GM21526 (cell line): ENCODE measurements around the gene TP53BP1.
A peak's percentile ranks its signal among the peaks of the same experiment; 100 is the strongest.
"Not testable (repeated sequence)": the region's sequence is repeated elsewhere in the genome, so short reads cannot be mapped to it uniquely, and the experiment has no call there.

Source experiments
- ATAC-seq: cut with Tn5 transposase; IDR thresholded peaks from one replicate; pipeline ENCODE4 v1.9.1; 2021; ENCODE audit warnings: moderate library complexity; ENCODE audit not compliant: unreplicated experiment, low FRiP score

Gene TP53BP1, protein sequence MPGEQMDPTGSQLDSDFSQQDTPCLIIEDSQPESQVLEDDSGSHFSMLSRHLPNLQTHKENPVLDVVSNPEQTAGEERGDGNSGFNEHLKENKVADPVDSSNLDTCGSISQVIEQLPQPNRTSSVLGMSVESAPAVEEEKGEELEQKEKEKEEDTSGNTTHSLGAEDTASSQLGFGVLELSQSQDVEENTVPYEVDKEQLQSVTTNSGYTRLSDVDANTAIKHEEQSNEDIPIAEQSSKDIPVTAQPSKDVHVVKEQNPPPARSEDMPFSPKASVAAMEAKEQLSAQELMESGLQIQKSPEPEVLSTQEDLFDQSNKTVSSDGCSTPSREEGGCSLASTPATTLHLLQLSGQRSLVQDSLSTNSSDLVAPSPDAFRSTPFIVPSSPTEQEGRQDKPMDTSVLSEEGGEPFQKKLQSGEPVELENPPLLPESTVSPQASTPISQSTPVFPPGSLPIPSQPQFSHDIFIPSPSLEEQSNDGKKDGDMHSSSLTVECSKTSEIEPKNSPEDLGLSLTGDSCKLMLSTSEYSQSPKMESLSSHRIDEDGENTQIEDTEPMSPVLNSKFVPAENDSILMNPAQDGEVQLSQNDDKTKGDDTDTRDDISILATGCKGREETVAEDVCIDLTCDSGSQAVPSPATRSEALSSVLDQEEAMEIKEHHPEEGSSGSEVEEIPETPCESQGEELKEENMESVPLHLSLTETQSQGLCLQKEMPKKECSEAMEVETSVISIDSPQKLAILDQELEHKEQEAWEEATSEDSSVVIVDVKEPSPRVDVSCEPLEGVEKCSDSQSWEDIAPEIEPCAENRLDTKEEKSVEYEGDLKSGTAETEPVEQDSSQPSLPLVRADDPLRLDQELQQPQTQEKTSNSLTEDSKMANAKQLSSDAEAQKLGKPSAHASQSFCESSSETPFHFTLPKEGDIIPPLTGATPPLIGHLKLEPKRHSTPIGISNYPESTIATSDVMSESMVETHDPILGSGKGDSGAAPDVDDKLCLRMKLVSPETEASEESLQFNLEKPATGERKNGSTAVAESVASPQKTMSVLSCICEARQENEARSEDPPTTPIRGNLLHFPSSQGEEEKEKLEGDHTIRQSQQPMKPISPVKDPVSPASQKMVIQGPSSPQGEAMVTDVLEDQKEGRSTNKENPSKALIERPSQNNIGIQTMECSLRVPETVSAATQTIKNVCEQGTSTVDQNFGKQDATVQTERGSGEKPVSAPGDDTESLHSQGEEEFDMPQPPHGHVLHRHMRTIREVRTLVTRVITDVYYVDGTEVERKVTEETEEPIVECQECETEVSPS (N-terminal part only)

DNA sequence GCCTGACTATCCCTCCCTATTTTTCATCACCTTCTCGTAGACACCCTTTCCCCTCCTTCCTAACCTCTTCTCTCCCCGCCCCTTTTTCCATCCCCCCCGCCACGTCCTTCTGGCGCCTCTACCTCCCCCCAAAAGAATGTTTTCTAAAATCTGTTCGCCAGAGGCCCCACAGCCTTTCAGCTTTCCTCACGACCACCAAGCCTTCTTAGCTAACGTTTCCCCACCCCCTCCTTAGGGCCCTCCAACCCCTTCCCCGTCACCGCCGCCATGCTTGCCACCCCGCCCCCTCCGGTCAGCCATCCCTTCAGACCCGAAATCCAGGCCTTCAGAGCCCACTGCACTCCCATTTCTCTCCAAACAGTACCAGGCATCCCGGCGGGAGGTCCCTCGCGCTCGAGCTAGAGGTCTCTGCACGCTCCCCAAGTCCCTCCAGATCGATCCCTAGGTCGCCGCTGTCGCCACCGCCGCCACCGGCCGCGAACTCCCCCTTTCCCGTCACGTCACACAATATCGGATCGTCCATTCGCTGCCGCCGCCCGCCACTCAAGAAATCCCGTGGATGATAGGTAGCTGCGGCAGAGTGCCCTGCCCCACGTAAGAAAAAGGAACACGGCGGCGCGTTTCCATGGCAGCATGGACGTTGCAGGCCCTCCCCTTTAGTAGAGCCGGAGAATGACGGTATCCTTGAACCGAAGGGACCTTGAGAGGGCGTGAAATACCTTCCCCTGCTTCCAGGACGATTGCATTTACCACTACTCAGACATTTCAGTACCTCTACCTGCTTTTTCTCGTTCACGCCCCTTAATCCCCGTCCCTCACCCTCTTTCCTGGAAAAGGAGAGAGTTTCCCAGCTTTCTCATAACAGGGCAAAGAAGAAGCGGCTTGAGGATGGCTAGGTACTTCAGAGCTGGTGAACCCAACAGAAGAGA lies at the start of gene TP53BP1:
Gene TP53BP1, minus strand, starts transcription at position 484 of the 929 bp plus-strand sequence. Its CDS starts 113 bp downstream, at position 371.
- peak; percentile 94 for ATAC-seq

DNA sequence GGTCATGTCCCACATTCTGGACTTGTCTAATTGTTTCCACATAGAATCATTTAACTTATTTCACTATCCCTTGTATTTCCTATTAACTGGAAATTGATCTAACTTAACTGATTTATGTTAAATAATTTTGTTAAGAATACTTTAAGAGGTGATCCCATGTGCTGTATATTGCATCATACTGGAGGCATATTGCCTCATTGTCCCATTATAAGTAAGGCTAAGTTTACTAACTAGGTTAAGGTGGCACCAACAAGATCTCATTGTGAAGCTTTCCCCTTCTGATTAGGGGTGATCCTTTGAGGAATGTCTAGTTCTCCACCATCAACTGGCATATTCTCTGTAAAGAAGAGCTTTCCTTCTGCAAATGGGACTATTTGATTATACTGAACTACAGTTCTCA lies 48.8 kb upstream of the TP53BP1 start:
- no peak for ATAC-seq

DNA sequence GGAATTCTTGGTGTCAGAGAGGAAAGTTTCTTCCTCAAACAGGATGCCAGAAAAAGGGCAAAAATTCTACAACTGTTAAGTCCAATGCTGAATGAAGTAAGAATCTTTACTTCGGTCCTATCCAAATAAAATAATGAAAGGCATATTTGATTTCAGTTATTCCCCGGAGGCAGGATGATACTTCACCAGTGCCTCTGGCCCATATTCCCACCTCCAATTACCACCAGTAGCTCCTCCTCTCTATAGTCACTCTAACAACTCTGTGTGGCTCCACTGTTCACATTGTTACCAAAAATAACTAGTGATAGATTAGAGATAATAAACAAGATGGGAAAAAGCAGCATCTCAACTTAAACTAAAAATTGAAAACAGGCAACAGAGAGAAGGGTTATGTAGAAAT lies 45.1 kb upstream of the TP53BP1 start:
- ATAC-seq, result no peak

DNA sequence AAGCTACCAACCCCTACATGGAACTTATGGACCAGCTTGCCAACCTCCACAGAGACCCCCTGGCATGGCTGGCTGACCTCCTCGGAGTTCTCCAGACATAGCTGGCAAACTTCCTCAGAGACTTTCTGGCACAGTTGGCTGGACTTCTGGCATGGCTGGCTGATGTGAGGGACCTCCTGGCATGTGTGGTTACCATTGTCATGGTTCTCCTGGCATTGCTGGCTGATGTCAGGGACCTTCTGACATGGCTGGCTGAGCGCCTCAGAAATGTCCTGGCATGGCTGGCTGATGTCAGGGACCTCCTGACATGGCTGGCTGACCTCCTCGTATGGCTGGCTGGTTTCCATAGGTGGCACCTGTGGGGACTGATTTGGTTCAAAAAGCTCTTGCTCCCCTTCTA lies 41.9 kb upstream of the TP53BP1 start:
- ATAC-seq, result no peak

DNA sequence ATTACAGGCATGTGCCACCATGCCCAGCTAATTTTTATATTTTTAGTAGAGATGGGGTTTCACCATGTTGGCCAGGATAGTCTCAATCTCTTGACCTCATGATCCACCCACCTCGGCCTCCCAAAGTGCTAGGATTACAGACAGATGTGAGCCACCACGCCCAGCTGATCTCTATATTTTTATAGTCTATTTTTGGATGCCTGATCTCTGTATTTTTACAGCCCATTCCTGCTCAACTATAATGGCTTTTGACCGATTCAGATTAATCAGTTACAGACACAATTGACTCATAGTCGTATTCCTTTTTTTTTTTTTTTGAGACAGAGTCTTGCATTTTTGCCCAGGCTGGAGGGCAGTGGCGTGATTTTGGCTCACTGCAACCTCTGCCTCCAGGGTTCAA lies 39.9 kb upstream of the TP53BP1 start:
- not testable (repeated sequence) for ATAC-seq

DNA sequence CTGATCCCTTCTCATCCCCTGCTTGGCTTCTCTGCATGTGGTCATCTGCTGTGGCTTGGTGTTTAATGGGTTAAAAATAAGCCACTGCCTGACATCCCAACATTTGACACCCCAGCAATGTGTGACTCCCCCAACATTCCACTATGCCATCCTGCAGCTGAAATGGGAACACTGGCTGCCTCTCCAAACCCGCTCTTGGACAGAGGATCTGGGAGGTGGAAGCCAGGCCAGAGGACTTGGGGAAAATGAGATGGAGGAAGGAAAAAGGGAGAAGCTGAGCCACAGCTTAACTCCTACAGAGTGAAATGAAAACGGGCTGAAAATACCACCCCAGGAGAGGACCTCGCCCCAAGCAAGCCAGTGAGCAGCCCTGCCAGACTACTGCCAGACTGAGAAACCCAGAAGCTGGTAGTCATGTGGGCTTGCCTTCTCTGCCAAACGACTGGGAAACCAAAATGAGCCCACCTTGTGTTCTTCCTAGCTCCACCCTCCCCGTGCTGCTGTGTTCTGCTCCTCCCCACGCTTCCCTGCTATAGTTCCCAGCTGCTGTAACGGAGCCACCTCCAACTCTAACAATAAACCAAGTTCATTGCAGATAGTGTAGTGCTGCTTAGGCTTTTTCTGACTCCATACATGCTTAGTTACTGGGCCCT lies 38.2 kb upstream of the TP53BP1 start:
- no peak for ATAC-seq

DNA sequence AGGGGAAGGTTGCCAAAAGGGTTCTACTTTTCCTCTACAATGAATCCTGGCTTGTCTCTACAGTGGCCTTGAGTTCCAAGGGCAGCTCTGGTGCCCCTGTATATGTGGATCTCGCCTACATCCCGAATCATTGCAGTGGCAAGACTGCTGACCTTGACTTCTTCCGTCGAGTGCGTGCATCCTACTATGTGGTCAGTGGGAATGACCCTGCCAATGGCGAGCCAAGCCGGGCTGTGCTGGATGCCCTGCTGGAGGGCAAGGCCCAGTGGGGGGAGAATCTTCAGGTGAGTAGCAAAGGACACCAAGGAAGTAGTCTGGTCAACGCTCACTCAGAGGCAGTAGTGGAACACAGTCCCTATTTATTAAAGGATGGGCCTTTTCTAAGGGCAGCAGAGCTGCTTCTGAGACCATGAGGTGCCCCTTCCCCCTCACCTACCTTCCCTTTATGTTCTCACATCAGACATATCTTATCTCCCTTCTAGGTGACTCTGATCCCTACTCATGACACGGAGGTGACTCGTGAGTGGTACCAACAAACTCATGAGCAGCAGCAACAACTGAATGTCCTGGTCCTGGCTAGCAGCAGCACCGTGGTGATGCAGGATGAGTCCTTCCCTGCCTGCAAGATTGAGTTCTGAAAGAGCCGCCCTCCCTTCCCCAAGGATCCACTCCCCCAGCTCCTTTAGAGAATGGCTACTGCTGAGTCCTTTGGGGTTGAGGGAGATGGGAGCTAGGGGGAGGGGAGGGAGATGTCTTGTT lies 36.8 kb upstream of the TP53BP1 start:
- ATAC-seq, result no peak

DNA sequence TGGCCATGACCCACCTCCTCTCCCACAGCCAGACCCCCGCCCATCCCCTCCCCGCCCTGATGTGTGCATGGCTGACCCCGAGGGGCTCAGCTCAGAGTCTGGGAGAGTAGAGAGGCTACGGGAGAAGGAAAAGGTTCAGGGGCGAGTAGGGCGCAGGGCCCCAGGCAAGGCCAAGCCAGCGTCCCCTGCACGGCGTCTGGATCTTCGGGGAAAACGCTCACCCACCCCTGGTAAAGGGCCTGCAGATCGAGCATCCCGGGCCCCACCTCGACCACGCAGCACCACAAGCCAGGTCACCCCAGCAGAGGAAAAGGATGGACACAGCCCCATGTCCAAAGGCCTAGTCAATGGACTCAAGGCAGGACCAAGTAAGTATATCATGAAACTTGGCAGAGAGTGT lies 36.2 kb upstream of the TP53BP1 start:
- ATAC-seq, result no peak

DNA sequence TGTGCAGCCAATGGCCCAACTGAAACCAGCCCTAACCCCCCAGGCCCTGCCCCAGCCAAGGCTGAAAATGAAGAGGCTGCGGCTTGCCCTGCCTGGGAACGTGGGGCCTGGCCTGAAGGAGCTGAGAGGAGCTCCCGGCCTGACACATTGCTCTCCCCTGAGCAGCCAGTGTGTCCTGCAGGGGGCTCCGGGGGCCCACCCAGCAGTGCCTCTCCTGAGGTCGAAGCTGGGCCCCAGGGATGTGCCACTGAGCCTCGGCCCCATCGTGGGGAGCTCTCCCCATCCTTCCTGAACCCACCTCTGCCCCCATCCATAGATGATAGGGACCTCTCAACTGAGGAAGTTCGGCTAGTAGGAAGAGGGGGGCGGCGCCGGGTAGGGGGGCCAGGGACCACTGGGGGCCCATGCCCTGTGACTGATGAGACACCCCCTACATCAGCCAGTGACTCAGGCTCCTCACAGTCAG lies 35.6 kb upstream of the TP53BP1 start:
- ATAC-seq, result no peak

DNA sequence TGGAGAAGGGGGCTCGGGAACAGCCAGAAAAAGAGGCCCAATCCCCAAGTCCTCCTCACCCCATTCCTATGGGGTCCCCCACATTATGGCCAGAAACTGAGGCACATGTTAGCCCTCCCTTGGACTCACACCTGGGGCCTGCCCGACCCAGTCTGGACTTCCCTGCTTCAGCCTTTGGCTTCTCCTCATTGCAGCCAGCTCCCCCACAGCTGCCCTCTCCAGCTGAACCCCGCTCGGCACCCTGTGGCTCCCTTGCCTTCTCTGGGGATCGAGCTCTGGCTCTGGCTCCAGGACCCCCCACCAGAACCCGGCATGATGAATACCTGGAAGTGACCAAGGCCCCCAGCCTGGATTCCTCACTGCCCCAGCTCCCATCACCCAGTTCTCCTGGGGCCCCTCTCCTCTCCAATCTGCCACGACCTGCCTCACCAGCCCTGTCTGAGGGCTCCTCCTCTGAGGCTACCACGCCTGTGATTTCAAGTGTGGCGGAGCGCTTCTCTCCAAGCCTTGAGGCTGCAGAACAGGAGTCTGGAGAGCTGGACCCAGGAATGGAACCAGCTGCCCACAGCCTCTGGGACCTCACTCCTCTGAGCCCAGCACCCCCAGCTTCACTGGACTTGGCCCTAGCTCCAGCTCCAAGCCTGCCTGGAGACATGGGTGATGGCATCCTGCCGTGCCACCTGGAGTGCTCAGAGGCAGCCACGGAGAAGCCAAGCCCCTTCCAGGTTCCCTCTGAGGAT lies 35.0 kb upstream of the TP53BP1 start:
- ATAC-seq, result no peak

DNA sequence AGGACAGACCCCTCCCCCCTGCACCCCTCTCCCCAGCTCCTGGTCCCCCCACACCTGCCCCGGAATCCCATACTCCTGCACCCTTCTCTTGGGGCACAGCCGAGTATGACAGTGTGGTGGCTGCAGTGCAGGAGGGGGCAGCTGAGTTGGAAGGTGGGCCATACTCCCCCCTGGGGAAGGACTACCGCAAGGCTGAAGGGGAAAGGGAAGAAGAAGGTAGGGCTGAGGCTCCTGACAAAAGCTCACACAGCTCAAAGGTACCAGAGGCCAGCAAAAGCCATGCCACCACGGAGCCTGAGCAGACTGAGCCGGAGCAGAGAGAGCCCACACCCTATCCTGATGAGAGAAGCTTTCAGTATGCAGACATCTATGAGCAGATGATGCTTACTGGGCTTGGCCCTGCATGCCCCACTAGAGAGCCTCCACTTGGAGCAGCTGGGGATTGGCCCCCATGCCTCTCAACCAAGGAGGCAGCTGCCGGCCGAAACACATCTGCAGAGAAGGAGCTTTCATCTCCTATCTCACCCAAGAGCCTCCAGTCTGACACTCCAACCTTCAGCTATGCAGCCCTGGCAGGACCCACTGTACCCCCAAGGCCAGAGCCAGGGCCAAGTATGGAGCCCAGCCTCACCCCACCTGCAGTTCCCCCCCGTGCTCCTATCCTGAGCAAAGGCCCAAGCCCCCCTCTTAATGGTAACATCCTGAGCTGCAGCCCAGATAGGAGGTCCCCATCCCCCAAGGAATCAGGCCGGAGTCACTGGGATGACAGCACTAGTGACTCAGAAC lies 34.3 kb upstream of the TP53BP1 start:
- no peak for ATAC-seq

DNA sequence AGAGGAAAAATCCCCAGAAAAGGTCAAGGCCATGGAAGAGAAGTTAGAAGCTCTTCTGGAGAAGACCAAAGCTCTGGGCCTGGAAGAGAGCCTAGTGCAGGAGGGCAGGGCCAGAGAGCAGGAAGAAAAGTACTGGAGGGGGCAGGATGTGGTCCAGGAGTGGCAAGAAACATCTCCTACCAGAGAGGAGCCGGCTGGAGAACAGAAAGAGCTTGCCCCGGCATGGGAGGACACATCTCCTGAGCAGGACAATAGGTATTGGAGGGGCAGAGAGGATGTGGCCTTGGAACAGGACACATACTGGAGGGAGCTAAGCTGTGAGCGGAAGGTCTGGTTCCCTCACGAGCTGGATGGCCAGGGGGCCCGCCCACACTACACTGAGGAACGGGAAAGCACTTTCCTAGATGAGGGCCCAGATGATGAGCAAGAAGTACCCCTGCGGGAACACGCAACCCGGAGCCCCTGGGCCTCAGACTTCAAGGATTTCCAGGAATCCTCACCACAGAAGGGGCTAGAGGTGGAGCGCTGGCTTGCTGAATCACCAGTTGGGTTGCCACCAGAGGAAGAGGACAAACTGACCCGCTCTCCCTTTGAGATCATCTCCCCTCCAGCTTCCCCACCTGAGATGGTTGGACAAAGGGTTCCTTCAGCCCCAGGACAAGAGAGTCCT lies 33.4 kb upstream of the TP53BP1 start:
- ATAC-seq, result no peak

DNA sequence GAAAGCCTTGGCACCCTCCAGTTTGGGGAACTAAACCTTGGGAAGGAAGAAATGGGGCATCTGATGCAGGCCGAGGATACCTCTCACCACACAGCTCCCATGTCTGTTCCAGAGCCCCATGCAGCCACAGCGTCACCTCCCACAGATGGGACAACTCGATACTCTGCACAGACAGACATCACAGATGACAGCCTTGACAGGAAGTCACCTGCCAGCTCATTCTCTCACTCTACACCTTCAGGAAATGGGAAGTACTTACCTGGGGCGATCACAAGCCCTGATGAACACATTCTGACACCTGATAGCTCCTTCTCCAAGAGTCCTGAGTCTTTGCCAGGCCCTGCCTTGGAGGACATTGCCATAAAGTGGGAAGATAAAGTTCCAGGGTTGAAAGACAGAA lies 32.2 kb upstream of the TP53BP1 start:
- ATAC-seq, result no peak

DNA sequence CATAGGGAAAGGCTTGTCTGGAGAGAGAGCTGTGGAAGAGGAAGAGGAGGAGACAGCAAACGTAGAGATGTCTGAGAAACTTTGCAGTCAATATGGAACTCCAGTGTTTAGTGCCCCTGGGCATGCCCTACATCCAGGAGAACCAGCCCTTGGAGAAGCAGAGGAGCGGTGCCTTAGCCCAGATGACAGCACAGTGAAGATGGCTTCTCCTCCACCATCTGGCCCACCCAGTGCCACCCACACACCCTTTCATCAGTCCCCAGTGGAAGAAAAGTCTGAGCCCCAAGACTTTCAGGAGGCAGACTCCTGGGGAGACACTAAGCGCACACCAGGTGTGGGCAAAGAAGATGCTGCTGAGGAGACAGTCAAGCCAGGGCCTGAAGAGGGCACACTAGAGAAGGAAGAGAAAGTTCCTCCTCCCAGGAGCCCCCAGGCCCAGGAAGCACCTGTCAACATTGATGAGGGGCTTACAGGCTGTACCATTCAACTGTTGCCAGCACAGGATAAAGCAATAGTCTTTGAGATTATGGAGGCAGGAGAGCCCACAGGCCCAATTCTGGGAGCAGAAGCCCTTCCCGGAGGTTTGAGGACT lies 31.4 kb upstream of the TP53BP1 start:
- ATAC-seq, result no peak

DNA sequence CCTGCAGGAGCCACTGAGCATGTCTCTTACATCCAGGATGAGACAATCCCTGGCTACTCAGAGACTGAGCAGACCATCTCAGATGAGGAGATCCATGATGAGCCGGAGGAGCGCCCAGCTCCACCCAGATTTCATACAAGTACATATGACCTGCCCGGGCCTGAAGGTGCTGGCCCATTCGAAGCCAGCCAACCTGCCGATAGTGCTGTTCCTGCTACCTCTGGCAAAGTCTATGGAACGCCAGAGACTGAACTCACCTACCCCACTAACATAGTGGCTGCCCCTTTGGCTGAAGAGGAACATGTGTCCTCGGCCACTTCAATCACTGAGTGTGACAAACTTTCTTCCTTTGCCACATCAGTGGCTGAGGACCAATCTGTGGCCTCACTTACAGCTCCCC lies 30.7 kb upstream of the TP53BP1 start:
- ATAC-seq, result no peak

DNA sequence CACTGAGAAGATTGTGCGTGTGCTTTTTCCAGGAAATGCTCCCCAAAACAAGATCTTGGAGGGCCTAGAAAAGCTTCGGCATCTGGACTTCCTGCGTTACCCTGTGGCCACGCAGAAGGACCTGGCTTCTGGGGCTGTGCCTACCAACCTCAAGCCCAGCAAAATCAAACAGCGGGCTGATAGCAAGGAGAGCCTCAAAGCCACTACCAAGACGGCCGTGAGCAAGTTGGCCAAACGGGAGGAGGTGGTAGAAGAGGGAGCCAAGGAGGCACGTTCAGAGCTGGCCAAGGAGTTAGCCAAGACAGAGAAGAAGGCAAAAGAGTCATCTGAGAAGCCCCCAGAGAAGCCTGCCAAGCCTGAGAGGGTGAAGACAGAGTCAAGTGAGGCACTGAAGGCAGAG lies 29.3 kb upstream of the TP53BP1 start:
- ATAC-seq, result no peak
